Spleen (tissue), 7 donors: ENCODE data around the gene ARF1.

Experiments
- POLR2A ChIP-seq, 3 donors: fragments of 450-650 bp; IDR thresholded peaks; one replicate each; pipeline ENCODE4 v1.5.1; 2017; ENCODE audit warnings: antibody characterized with exemption in 3 of 3, mild to moderate bottlenecking in 1 of 3
- TF ChIP-seq, protein P1 (sequence below), 11 experiments: fragments of 200-600 bp in 7 of 11; fragments of 450-650 bp in 4 of 11; sonication (generic) in 4 of 11; IDR thresholded peaks in 8 of 11; conservative IDR thresholded peaks in 3 of 11; 1 replicate in 7 of 11; 2 replicates in 4 of 11; pipeline versions ENCODE4 v1.4.0 to v1.8.0; 2016 to 2021; ENCODE audit warnings: antibody characterized with exemption in 11 of 11, inconsistent platforms in 4 of 11, mild to moderate bottlenecking in 1 of 11
- donor health status: DM: no; HTN: no; CAD: no; lungs with moderate emphysema.
- donor health status: DM: no; HTN: no; CAD: no.
- donor health status: DM: no; HTN: no; CAD: no.

DNA sequence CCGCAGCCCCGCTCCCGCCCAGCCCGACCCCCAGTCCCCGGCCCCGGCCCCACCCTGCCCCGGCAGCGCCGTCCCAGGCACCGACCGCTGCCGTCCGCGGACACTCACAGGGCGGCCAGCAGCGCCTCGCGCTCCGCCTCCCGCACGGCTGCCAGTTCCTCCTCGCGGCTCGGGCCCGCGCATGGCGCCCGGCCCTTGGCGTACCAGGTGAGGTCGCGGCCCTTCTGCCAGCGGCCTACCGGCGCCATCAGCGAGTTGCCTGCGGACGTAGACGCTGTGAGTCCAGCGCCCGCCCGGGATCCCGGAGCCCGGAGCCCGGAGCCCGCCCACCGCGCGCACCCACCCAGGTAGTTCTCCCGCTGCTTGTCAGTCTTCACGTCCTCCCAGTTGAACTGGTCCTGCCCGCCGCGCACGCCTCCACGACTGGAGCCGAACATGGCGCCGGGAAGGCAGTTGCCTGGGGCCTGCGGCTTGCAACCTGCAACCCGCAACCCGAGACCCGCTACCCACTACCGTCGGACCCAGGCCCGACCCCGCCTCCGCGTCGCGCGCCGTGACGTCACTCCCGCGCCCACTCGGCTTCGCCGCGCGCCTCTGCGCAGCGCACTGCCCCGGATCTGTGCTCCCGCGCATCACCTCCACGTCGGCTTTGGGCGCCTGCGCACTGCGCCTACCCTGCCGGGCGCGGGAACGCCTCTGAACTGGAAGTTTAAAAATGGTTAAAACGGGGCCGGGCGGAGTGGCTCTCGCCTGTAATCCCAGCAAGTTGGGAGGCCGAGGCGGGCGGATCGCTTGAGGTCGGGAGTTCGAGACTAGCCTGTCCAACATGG, 20.5 kb downstream of the ARF1 start, which contains the start of gene C1orf35:
- TF ChIP-seq, protein P1, sequence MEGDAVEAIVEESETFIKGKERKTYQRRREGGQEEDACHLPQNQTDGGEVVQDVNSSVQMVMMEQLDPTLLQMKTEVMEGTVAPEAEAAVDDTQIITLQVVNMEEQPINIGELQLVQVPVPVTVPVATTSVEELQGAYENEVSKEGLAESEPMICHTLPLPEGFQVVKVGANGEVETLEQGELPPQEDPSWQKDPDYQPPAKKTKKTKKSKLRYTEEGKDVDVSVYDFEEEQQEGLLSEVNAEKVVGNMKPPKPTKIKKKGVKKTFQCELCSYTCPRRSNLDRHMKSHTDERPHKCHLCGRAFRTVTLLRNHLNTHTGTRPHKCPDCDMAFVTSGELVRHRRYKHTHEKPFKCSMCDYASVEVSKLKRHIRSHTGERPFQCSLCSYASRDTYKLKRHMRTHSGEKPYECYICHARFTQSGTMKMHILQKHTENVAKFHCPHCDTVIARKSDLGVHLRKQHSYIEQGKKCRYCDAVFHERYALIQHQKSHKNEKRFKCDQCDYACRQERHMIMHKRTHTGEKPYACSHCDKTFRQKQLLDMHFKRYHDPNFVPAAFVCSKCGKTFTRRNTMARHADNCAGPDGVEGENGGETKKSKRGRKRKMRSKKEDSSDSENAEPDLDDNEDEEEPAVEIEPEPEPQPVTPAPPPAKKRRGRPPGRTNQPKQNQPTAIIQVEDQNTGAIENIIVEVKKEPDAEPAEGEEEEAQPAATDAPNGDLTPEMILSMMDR (IDR thresholded peaks at IDR 0.05 in 8 of 11, conservative IDR thresholded peaks at IDR 0.05 in 3 of 11), result peak in 3 of 11 experiments; percentile 15 to 22 (median 18)
- peak in 2 of 3 donors; percentile 41 to 78 for TF ChIP-seq POLR2A (IDR thresholded peaks at IDR 0.05)
